ENCODE measurements around the gene DDRGK1.
"Not testable (repeated sequence)": the region's sequence is repeated elsewhere in the genome, so short reads cannot be mapped to it uniquely, and the experiment has no call there.

The DDRGK1 gene

GRCh38 chr20:3233991-3234498 lies 29.6 kb upstream of the DDRGK1 start:
- FAIRE-seq, result no peak

GRCh38 chr20:3233131-3233990 lies 28.9 kb upstream of the DDRGK1 start:
- FAIRE-seq, result no peak

- no peak for FAIRE-seq
Observed at GRCh38 chr20:3231889-3232588, 27.6 kb upstream of the DDRGK1 start.

GRCh38 chr20:3231116-3231515 lies 26.6 kb upstream of the DDRGK1 start:
- no peak for FAIRE-seq

- no peak for FAIRE-seq
Observed at GRCh38 chr20:3229798-3230197, 25.3 kb upstream of the DDRGK1 start.

GRCh38 chr20:3229158-3229557 lies 24.7 kb upstream of the DDRGK1 start:
- FAIRE-seq, result no peak

GRCh38 chr20:3228750-3229032 lies 24.2 kb upstream of the DDRGK1 start:
- no peak for FAIRE-seq

- FAIRE-seq, result no peak
Observed at GRCh38 chr20:3227936-3228749, 23.7 kb upstream of the DDRGK1 start.

- FAIRE-seq, result no peak
Observed at GRCh38 chr20:3227506-3227905, 23.0 kb upstream of the DDRGK1 start.

- FAIRE-seq, result no peak
Observed at GRCh38 chr20:3226864-3227263, 22.4 kb upstream of the DDRGK1 start.

GRCh38 chr20:3226093-3226492 lies 21.6 kb upstream of the DDRGK1 start:
- FAIRE-seq, result no peak

- no peak for FAIRE-seq
Observed at GRCh38 chr20:3224681-3225421, 20.4 kb upstream of the DDRGK1 start.

GRCh38 chr20:3223994-3224680 lies 19.7 kb upstream of the DDRGK1 start:
- FAIRE-seq, result no peak

- no peak for FAIRE-seq
Observed at GRCh38 chr20:3223651-3223993, 19.1 kb upstream of the DDRGK1 start.

- no peak for FAIRE-seq
Observed at GRCh38 chr20:3222635-3223600, 18.4 kb upstream of the DDRGK1 start.

GRCh38 chr20:3221398-3222226 lies 17.1 kb upstream of the DDRGK1 start:
- FAIRE-seq, result no peak

GRCh38 chr20:3218307-3218988 lies 14.0 kb upstream of the DDRGK1 start:
- FAIRE-seq, result no peak

GRCh38 chr20:3215359-3215917 lies 11.0 kb upstream of the DDRGK1 start:
- not testable (repeated sequence) for FAIRE-seq

GRCh38 chr20:3213226-3213625 lies 8.7 kb upstream of the DDRGK1 start:
- no peak for FAIRE-seq

Measured in islet of Langerhans (tissue), 1 donor.